Esophagus muscularis mucosa (tissue), 4 donors: ENCODE data around the gene ABR.

Experiments
- CTCF ChIP-seq, 3 experiments: fragments of 200-600 bp in 2 of 3; fragments of 450-650 bp in 1 of 3; sonication (generic) in 2 of 3; IDR thresholded peaks; one replicate each; pipeline ENCODE4 v1.5.1; 2017 to 2019; ENCODE audit warnings: antibody characterized with exemption in 3 of 3, mild to moderate bottlenecking in 2 of 3, moderate library complexity in 1 of 3
- EP300 ChIP-seq: sonication (generic); formaldehyde crosslinking; IDR thresholded peaks from one replicate; pipeline ENCODE4 v1.6.1; 2017; ENCODE audit warnings: antibody characterized with exemption
- POLR2A ChIP-seq: fragments of 450-650 bp; IDR thresholded peaks from one replicate; pipeline ENCODE4 v1.6.1; 2017; ENCODE audit warnings: antibody characterized with exemption, moderate library complexity, mild to moderate bottlenecking, low read depth

GRCh38 chr17:1108765-1109605 is 70.8 kb downstream of the ABR start:
- no peak for TF ChIP-seq POLR2A
- TF ChIP-seq CTCF (IDR thresholded peaks at IDR 0.05), result no peak
- no peak for TF ChIP-seq EP300
